ENCODE measurements around the gene OPCML.

Gene OPCML

DNA sequence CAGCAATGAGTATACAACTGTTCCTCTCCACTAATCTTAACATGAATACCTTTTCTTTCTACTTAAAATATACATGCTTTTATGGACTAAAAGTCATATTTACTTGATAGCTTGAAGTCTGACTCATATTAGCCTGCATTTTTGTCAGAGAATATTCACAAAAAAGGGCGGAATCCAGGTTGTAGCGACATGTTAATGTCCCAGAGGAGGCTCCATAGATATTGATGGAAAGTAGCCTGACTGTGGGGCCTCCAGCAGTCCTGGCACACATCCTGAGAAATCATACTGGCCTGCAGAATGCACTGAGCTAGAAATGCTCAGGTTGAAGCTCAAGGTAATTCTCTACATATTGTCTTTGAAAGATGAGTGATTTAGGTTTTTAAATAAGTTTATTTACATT lies 1110.7 kb downstream of the OPCML start:
- no peak for DNase-seq (ENCODE audit: low read depth)
- no peak for TF ChIP-seq CTCF (IDR thresholded peaks at IDR 0.05; ENCODE audit: control insufficient read depth, insufficient read depth, low read depth, low read length, missing control alignments)
- no peak overlapping the region for H3K4me3 ChIP-seq (ENCODE audit: control insufficient read depth, low read depth, low read length)

GRCh38 chr11:132414451-132414850 lies 1117.8 kb downstream of the OPCML start:
- TF ChIP-seq CTCF (IDR thresholded peaks at IDR 0.05; ENCODE audit: control insufficient read depth, insufficient read depth, low read depth, low read length, missing control alignments), result no peak
- no peak overlapping the region for H3K4me3 ChIP-seq (ENCODE audit: control insufficient read depth, low read depth, low read length)
- DNase-seq (ENCODE audit: low read depth), result no peak

DNA sequence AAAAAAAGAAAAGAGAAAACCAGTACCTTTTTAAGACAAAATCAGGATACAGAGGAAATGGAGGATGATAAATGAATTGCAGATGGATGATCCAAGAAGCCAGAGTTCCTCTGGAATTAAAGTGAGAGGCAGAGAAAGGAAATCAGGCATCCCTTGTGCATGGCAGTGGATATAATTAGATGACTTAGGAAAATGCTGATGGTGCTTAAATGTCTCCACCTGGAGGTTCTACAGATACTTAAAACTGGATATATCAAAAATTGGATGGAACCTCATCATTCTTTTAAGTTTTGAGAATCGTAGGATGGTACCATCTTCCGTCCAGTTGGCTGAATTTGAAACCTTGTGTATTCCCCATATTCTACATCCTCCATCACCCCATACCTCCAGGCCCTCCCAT lies 1121.9 kb downstream of the OPCML start:
- TF ChIP-seq CTCF (IDR thresholded peaks at IDR 0.05; ENCODE audit: control insufficient read depth, insufficient read depth, low read depth, low read length, missing control alignments), result no peak

DNA sequence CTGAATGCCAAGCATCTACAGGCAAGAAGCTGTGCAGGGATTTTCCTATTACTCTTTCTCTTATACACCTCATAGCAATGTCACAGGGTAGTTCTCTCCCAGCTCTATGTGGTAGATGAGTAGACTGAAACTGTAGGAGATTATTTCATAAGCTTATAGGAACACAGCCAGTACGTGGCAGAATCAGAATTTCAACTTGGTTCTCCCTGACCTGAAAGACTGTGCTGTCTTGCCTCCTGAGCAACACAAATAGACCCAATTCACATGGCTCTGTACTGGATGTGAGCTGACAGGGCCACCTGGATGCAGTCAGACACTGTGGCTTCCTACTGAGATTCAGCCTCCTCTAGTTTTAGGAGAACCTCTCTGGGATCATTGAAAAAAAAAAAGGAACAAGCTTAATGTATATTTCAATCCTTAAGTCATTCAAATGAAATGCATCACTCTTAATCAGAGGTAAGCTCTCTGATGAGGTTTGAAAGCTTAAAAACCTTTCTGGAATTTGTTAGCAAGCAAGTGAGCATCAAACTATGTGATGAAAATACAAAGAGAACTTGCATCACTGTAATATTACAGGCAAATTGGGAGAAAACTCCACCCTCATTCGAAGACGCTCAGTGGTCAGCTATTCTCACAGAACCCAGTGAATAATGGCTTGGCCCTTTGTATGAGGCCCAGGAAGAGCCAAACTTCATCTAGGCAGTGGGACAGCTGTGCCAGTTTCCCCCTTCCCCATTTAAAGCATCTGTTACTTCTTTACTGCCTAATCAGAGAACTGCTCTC lies 1122.5 kb downstream of the OPCML start:
- no peak for DNase-seq (ENCODE audit: low read depth)
- no peak for TF ChIP-seq CTCF (IDR thresholded peaks at IDR 0.05; ENCODE audit: control insufficient read depth, insufficient read depth, low read depth, low read length, missing control alignments)
- no peak overlapping the region for H3K4me3 ChIP-seq (ENCODE audit: control insufficient read depth, low read depth, low read length)

More for the DNA sequence above, 1121.9 kb downstream of the OPCML start:
- DNase-seq (ENCODE audit: low read depth), result no peak
- H3K4me3 ChIP-seq (ENCODE audit: control insufficient read depth, low read depth, low read length), result no peak overlapping the region

DNA sequence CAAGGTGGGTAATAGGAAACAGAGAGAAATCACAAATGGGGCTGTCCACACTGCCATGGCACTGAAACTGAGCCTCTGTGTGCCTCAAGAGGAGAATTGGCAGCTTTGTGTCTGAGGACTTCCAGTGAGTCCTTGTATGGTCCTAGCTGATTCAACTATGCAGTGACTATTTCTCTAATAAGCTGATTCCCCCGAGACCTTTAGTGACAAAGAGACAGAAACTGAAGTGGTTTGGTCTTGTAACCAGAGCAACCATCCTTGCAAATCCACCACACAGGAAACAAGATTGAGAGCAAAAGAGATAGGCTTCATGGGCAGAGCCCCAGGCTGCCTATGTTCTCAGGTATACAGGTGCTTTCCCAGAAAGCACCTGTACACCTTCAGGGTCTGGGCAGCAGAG lies 1123.4 kb downstream of the OPCML start:
- no peak for DNase-seq (ENCODE audit: low read depth)
- H3K4me3 ChIP-seq (ENCODE audit: control insufficient read depth, low read depth, low read length), result no peak overlapping the region
- TF ChIP-seq CTCF (IDR thresholded peaks at IDR 0.05; ENCODE audit: control insufficient read depth, insufficient read depth, low read depth, low read length, missing control alignments), result no peak

- H3K4me3 ChIP-seq (ENCODE audit: control insufficient read depth, low read depth, low read length), result no peak overlapping the region
- no peak for DNase-seq (ENCODE audit: low read depth)
- no peak for TF ChIP-seq CTCF (IDR thresholded peaks at IDR 0.05; ENCODE audit: control insufficient read depth, insufficient read depth, low read depth, low read length, missing control alignments)
These were observed 1126.6 kb downstream of the OPCML start for GRCh38 chr11:132405728-132406127.

Measured in AG09309 (cell line).